DOHH2 (cell line): Measurements from ENCODE around the gene ITIH5.

Experiments used
- EZH2phosphoT487 ChIP-seq: fragments of 200-600 bp; sonication (generic); IDR thresholded peaks from 2 replicates; pipeline ENCODE4 v1.6.1; 2017; ENCODE audit warnings: borderline replicate concordance, mild to moderate bottlenecking, antibody characterized with exemption, low read length, moderate library complexity, mixed read lengths
- TF ChIP-seq, protein P1 (sequence below): fragments of 200-600 bp; sonication (generic); IDR thresholded peaks from one replicate; pipeline ENCODE4 v1.5.1; 2014; ENCODE audit warnings: antibody characterized with exemption, mild to moderate bottlenecking, low read depth, low read length; ENCODE audit not compliant: poor library complexity, severe bottlenecking

DNA sequence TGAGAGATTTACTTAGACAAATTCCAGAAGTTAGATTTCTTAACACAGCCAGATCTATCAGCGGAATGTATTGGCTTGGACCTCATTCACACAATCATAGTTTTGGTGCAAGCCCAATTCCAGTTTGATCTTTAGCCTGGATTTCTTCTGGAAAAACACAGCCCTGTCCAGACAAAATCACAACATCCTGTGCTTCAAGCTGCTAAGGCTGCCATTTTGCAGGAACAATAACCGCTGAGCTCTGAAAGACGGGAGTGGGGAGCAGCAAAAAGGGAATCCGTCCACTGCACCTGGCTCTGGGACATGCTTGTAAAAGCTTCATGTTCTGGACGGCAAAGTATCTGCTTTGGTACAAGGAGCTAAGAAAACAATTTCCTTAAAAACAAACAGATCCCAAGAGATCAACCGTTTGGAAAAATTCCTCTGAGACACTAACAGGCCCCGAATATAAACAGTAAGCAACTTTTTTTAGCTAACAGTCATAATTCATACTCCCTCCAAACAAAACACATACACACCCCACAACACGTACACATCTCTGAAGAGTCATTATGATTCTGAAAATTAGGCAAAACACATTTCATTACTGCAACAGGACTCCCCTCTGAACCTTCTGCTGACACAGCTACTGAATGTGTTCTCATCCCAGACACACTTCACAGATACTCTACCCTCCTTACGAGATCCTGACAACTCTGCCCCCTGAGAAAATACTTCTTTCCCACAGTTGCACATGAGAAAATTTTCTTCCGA, 32.4 kb downstream of the ITIH5 start:
- TF ChIP-seq, protein P1, sequence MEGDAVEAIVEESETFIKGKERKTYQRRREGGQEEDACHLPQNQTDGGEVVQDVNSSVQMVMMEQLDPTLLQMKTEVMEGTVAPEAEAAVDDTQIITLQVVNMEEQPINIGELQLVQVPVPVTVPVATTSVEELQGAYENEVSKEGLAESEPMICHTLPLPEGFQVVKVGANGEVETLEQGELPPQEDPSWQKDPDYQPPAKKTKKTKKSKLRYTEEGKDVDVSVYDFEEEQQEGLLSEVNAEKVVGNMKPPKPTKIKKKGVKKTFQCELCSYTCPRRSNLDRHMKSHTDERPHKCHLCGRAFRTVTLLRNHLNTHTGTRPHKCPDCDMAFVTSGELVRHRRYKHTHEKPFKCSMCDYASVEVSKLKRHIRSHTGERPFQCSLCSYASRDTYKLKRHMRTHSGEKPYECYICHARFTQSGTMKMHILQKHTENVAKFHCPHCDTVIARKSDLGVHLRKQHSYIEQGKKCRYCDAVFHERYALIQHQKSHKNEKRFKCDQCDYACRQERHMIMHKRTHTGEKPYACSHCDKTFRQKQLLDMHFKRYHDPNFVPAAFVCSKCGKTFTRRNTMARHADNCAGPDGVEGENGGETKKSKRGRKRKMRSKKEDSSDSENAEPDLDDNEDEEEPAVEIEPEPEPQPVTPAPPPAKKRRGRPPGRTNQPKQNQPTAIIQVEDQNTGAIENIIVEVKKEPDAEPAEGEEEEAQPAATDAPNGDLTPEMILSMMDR: no peak
- no peak for TF ChIP-seq EZH2phosphoT487
